GM12874 (cell line): ENCODE results near the gene SAMD4A.

Experiments used
- CTCF ChIP-seq: IDR thresholded peaks from 2 replicates; pipeline ENCODE4 v1.5.1; 2011; ENCODE audit warnings: low read depth, mild to moderate bottlenecking, control low read depth, low read length, moderate library complexity; ENCODE audit not compliant: insufficient read depth

SAMD4A gene

GRCh38 chr14:54815016-54815415 is 248.1 kb downstream of the SAMD4A start:
- no peak for TF ChIP-seq CTCF

- no peak for TF ChIP-seq CTCF
Measured at GRCh38 chr14:54815515-54815914, 248.6 kb downstream of the SAMD4A start.

GRCh38 chr14:54816450-54816849 is 249.5 kb downstream of the SAMD4A start:
- no peak for TF ChIP-seq CTCF

GRCh38 chr14:54817506-54817905 is 250.6 kb downstream of the SAMD4A start:
- no peak for TF ChIP-seq CTCF

GRCh38 chr14:54818201-54819133 is 251.5 kb downstream of the SAMD4A start:
- no peak for TF ChIP-seq CTCF

- TF ChIP-seq CTCF: no peak
Measured at GRCh38 chr14:54822685-54823084, 255.8 kb downstream of the SAMD4A start.

- no peak for TF ChIP-seq CTCF
Measured at GRCh38 chr14:54823757-54824549, 257.0 kb downstream of the SAMD4A start.
